Lower leg skin (tissue), 3 donors: ENCODE measurements around the gene SLC46A1.

Source experiments
- CTCF ChIP-seq, 3 donors: fragments of 450-650 bp; IDR thresholded peaks; one replicate each; pipeline ENCODE4 v1.5.1; 2016; ENCODE audit warnings: antibody characterized with exemption in 3 of 3, mild to moderate bottlenecking in 3 of 3, moderate library complexity in 2 of 3
- POLR2A ChIP-seq, 2 donors: fragments of 450-650 bp; IDR thresholded peaks; one replicate each; pipeline ENCODE4 v1.6.1; 2016 to 2017; ENCODE audit warnings: antibody characterized with exemption in 2 of 2, mild to moderate bottlenecking in 1 of 2, moderate library complexity in 1 of 2

GRCh38 chr17:28426081-28426519, 20.1 kb upstream of the SLC46A1 start:
- TF ChIP-seq CTCF (IDR thresholded peaks at IDR 0.05) (no peak), POLR2A (IDR thresholded peaks at IDR 0.05) (no peak)
